Mononuclear cell (primary cell): ENCODE results near the gene ACBD4. TPM values are rescaled to one million over a fixed set of nuclear protein-coding genes. Genes with fewer than 3 reads are reported as not detected.

Experiments
- H3K27me3 ChIP-seq: 2 replicates; pipeline ENCODE4 v1.6.0; 2011; ENCODE audit warnings: low read length, control low read depth; ENCODE audit not compliant: insufficient read depth
- H3K4me1 ChIP-seq: 2 replicates; pipeline ENCODE4 v1.5.1; 2011; ENCODE audit warnings: mild to moderate bottlenecking, low read length, control low read depth; ENCODE audit not compliant: insufficient read depth
- H3K4me3 ChIP-seq: 2 replicates; pipeline ENCODE4 v1.5.1; 2011; ENCODE audit warnings: mild to moderate bottlenecking, low read length, moderate library complexity
- H3K9me3 ChIP-seq: 2 replicates; pipeline ENCODE4 v1.5.1; 2011; ENCODE audit warnings: low read depth, mild to moderate bottlenecking, control low read depth, low read length
- total RNA-seq: library from RNA; depleted of rRNA; stranded (reverse); fragments of >200 nt; gene quantifications from one replicate; pipeline ENCODE4 v1.2.3, GENCODE V29; 2012

ACBD4 gene
- total RNA-seq, 1 donor: 6.9 TPM

DNA sequence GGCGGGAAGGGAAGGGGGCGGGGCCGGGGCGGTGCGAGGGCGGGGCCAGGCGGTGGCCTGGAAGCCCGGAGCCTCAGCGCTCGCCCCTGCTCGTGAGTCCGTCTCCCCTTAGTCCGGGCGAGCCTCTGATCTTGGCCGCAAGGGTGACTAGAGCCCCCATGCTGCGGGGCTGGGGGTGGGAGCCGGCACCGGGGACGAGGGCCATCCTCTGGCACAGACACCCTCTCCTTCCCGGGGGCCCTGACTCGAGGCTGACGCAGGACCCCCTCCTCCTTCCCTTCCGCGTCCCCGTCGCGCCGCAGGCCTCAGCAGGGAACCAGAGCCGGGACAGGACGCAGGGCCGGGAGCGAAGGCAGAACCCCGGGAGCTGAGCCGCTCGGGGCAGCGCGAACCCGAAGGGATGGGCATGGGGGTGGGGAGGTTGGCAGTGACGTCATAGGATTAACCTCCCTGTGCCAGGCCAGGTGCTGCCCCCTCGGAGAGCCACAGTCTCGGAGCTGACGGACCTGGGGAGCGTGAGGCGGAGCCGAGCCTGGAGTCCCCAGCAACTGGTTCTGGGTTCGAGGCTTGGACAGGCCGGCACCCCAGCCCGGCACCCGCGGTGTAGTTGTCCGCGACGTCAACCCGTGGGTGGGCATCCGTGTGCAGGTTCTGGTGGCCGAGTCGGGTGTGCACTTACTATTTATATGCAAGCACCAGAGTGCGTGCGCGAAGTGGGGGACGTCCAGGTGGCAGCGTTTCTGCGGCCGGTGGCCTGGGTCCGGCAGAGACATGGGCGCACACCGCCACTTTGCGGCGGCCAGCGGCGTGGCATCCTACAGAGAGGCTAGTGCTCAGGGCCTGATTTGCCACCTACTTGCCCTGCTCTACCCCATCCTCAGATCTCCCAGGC is 2.7 kb upstream of the ACBD4 start:
- no peaks in the 10 kb centered on the region for H3K27me3 ChIP-seq
- peak overlapping the region; percentile 72 for H3K4me3 ChIP-seq
- no peaks in the 10 kb centered on the region for H3K9me3 ChIP-seq
- peaks cover 27% of the 10 kb centered on the region for H3K4me1 ChIP-seq

- Histone ChIP-seq H3K27me3 (no peaks in the 10 kb centered on the region), H3K4me3 (peak overlapping the region; percentile 59), H3K4me1 (peaks cover 27% of the 10 kb centered on the region), H3K9me3 (no peaks in the 10 kb centered on the region)
These were observed 698 bp downstream of the ACBD4 start for GRCh38 chr17:45135978-45136791.

GRCh38 chr17:45136846-45137560 is 1.5 kb downstream of the ACBD4 start:
- Histone ChIP-seq H3K27me3 (no peaks in the 10 kb centered on the region), H3K9me3 (no peaks in the 10 kb centered on the region), H3K4me1 (peaks cover 21% of the 10 kb centered on the region), H3K4me3 (no peak overlapping the region)

GRCh38 chr17:45137561-45138305 is 2.2 kb downstream of the ACBD4 start:
- peaks cover 19% of the 10 kb centered on the region for H3K4me1 ChIP-seq
- H3K27me3 ChIP-seq: no peaks in the 10 kb centered on the region
- no peaks in the 10 kb centered on the region for H3K9me3 ChIP-seq
- no peak overlapping the region for H3K4me3 ChIP-seq

DNA sequence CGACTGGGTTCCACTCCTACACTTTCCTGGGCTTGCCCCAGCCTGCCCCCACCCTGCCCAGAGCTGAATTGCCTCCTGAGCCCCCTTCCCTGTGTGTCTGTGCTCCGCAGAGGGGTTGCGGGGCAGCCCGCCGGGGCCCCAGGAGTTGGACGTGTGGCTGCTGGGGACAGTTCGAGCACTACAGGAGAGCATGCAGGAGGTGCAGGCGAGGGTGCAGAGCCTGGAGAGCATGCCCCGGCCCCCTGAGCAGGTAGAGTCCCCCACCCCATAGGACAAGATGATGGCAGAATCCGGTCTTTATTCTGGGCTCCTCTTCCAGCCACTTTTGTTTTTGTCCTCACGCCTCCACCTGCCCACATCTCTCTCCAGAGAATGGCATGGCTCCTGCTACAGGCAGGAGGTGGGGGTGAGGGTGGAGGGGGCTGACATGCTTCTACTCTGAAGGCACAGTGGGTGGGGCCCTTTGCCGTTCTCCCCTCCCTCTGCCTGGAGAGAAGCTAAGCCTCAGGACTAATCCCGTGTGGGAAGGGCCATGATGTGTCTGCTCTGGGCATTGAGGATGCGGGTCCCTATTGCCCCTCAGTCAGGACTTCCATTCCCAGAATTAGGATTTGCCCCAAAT is 3.5 kb downstream of the ACBD4 start:
- H3K9me3 ChIP-seq: no peaks in the 10 kb centered on the region
- H3K4me1 ChIP-seq: peaks cover 23% of the 10 kb centered on the region
- H3K4me3 ChIP-seq: no peak overlapping the region
- no peaks in the 10 kb centered on the region for H3K27me3 ChIP-seq

DNA sequence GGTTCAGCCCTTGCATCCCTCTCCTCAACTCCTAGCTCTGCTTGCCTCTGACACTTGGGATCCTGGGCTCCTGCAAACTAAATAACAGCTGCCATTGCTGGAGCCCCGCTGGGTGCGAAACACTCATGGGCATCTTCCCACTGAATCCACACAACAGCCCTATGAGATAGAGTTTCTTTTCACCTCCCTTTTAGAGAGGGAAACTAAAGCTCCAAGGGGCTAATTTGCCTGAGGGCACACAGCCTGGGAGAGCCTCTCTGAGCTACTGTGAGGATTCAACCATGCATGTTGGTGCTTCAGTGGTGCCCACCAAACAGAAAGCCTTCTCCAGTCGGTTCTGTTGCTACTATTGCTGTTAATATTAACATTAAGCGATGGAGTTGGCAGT is 4.0 kb downstream of the ACBD4 start:
- no peaks in the 10 kb centered on the region for H3K27me3 ChIP-seq
- no peak overlapping the region for H3K4me3 ChIP-seq
- H3K4me1 ChIP-seq: peaks cover 27% of the 10 kb centered on the region
- no peaks in the 10 kb centered on the region for H3K9me3 ChIP-seq

DNA sequence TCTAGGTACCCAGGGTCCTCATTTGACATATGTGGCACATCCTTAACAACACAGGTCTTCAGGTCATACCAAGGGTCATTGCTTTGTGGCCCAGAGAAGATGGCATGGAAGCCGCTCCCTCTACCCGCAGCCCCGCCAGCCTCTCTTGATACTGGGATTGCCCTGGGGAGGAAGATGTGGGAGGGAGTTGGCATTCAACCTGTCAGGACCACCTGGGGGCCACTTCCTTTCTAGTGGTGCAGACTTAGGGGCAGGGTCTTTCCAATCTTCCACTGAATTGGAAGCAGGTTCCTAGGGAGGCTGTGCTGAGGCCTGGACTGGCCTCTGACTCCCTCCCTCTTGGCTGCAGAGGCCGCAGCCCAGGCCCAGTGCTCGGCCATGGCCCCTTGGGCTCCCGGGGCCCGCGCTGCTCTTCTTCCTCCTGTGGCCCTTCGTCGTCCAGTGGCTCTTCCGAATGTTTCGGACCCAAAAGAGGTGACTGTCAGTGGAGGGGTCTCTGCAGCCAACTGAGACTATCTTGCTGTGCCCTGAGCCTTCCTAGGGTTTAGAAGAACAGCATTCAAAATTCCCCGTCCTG is 7.7 kb downstream of the ACBD4 start:
- Histone ChIP-seq H3K4me3 (no peak overlapping the region), H3K4me1 (peaks cover 38% of the 10 kb centered on the region), H3K9me3 (no peaks in the 10 kb centered on the region), H3K27me3 (no peaks in the 10 kb centered on the region)

DNA sequence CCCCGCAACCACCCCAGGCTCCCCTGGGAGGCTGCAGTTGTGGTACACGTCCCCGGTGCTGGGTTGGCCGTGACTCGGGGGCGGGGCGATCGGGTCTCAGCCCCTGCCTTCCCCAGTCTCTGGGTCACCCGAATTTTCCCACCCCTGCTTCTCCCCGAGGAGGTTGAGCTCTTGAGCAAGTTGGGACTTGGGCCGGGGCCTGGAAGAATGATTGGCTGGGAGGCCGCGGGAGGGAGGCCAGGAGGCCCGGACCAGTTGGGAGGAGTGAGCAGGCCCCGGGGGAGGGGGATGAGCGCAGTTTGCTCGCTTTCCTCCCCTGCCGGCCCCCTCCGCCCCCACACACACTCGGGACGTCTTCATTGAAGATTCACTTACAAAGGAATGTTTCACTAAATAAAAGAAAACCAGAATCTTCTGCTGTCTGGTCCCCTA is 8.3 kb downstream of the ACBD4 start:
- H3K4me3 ChIP-seq: peak overlapping the region; percentile 38
- H3K27me3 ChIP-seq: no peaks in the 10 kb centered on the region
- H3K4me1 ChIP-seq: peaks cover 41% of the 10 kb centered on the region
- H3K9me3 ChIP-seq: no peaks in the 10 kb centered on the region

DNA sequence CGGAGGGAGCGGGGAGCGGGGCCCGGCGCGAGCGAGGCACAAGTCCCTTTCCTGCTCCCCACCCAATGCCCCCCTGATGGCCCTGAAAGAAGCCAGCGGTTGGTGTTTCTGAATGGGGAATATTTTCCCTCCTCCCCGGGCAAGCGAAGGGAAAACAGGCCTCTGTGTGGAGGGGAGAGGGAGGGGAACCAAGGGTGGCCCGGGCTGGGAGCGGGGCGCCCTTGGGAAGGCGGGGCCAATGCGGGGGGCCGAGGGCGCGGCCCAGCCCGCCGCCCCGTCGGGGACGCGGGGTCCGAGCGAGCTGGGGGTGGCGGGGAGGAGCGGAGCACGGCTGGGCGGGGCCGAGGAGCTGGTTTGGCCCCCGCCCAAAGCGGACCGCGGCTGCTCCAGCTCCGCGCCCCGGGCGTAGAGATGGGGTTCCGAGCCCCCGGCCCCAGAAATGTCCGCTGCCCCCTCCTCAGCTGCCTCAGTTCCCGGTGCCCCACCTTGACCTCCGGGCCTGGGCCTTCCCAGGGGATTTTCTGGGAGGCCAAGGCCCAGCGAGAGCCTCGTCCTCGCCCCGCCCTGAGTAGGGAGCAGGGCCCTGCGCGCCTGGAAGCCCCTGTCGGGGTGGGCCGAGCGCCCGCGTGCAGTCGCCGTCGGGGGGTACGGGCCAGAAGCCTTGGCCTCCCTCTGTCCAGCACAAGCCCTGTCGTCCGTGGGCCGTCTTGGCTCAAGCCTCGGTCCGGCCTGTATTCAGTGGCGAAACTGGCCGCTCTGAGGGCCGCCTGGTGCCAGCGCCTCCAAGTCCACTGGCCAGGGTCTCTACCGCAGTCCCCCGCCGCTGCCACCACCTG is 8.9 kb downstream of the ACBD4 start:
- Histone ChIP-seq H3K4me3 (peak overlapping the region; percentile 38), H3K27me3 (no peaks in the 10 kb centered on the region), H3K4me1 (peaks cover 47% of the 10 kb centered on the region), H3K9me3 (no peaks in the 10 kb centered on the region)

- H3K9me3 ChIP-seq: no peaks in the 10 kb centered on the region
- peaks cover 52% of the 10 kb centered on the region for H3K4me1 ChIP-seq
- H3K4me3 ChIP-seq: no peak overlapping the region
- H3K27me3 ChIP-seq: no peaks in the 10 kb centered on the region
These were observed 9.5 kb downstream of the ACBD4 start for GRCh38 chr17:45145035-45145389.

DNA sequence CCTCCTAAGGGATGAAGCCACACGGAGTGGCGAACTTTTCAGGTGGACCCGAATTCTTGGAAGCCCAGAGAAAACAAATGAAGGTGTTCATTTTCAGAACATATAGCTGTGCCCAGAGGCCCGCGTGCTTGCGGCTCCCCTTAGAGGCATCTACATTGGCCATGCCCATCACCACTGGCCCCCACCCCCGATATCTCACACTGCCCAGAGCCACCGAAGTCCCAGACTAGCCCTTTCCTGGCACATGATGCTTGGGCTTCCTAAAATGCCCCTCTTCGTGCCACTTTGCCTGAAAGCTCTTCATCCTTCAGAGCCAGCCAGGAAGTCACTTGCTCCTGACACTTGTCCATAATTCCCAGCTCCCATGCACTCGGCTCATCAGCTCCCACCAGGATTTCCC is 10.7 kb downstream of the ACBD4 start:
- peaks cover 62% of the 10 kb centered on the region for H3K4me1 ChIP-seq
- H3K27me3 ChIP-seq: no peaks in the 10 kb centered on the region
- no peak overlapping the region for H3K4me3 ChIP-seq
- H3K9me3 ChIP-seq: no peaks in the 10 kb centered on the region

DNA sequence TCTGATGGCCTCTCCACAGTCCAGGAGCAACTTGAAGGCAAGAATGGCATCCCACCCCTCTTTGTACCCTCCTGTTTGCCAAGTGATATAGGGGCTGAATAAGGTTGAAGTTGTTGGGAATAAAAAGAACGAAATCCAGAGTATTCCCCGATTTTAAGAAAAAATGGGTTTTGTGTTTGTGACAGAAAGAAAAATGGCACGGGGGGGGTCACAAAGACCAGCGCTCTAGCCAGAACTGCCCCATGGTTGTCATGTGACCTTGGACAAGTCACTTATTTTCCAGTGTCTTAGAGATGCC is 11.1 kb downstream of the ACBD4 start:
- Histone ChIP-seq H3K4me3 (no peak overlapping the region), H3K27me3 (no peaks in the 10 kb centered on the region), H3K4me1 (peaks cover 65% of the 10 kb centered on the region), H3K9me3 (no peaks in the 10 kb centered on the region)

- Histone ChIP-seq H3K9me3 (no peaks in the 10 kb centered on the region), H3K4me3 (peak overlapping the region; percentile 96), H3K27me3 (no peaks in the 10 kb centered on the region), H3K4me1 (peaks cover 70% of the 10 kb centered on the region)
These were observed 11.5 kb downstream of the ACBD4 start for GRCh38 chr17:45146890-45147580.
